A673 (cell line): Measurements from ENCODE around the gene PROSER2. TPM values are rescaled to one million over a fixed set of nuclear protein-coding genes. Genes with fewer than 3 reads are reported as not detected.
A peak's percentile ranks its signal among the peaks of the same experiment; 100 is the strongest.

ENCODE experiments used
- BruUV-seq: library from RNA; stranded (reverse); fragments of 400-500 nt; replicated peaks from 2 replicates; lab custom pipeline; 2021; lab: Mats Ljungman, UMichigan
- CTCF ChIA-PET: fragments of 300-600 bp; sonication (Branson Sonifier 250); formaldehyde crosslinking; loops from one replicate; lab custom pipeline; 2022; ENCODE audit warnings: antibody characterized with exemption; lab: Charles Lee
- POLR2A ChIA-PET: fragments of 300-600 bp; sonication (Branson Sonifier 250); formaldehyde crosslinking; loops from one replicate; lab custom pipeline; 2022; ENCODE audit warnings: antibody characterized with exemption; ENCODE audit not compliant: low non-redundant PET; lab: Charles Lee
- DNase-seq: peaks from one replicate; pipeline ENCODE4 v3.0.0-alpha.2; 2015; ENCODE audit warnings: low spot score
- H3K27ac ChIP-seq: fragments of 200-600 bp; sonication (generic); 2 replicates; pipeline ENCODE4 v1.5.1; 2016; ENCODE audit warnings: mixed run types, low read depth, mild to moderate bottlenecking, mixed read lengths, antibody characterized with exemption, low read length; ENCODE audit not compliant: poor library complexity, severe bottlenecking
- H3K27me3 ChIP-seq: fragments of 200-600 bp; sonication (generic); replicated peaks from 2 replicates; pipeline ENCODE4 v1.6.1; 2017; ENCODE audit warnings: mixed run types, low read depth, mild to moderate bottlenecking, mixed read lengths, antibody characterized with exemption, low read length; ENCODE audit not compliant: insufficient read depth, poor library complexity
- H3K36me3 ChIP-seq: fragments of 200-600 bp; sonication (generic); 2 replicates; pipeline ENCODE4 v1.6.1; 2016; ENCODE audit warnings: mixed run types, mild to moderate bottlenecking, mixed read lengths, antibody characterized with exemption, low read length; ENCODE audit not compliant: insufficient read depth, poor library complexity, severe bottlenecking
- H3K4me1 ChIP-seq: fragments of 200-600 bp; sonication (generic); 2 replicates; pipeline ENCODE4 v1.6.1; 2017; ENCODE audit warnings: mixed run types, mild to moderate bottlenecking, mixed read lengths, antibody characterized with exemption, low read length; ENCODE audit not compliant: insufficient read depth, poor library complexity, severe bottlenecking
- H3K4me3 ChIP-seq: fragments of 200-600 bp; sonication (generic); 2 replicates; pipeline ENCODE4 v1.5.1; 2016; ENCODE audit warnings: low read depth, mixed run types, mild to moderate bottlenecking, mixed read lengths, low read length; ENCODE audit not compliant: poor library complexity, severe bottlenecking
- H3K9me3 ChIP-seq: fragments of 200-600 bp; sonication (generic); 2 replicates; pipeline ENCODE4 v1.6.1; 2016; ENCODE audit warnings: mixed run types, low read depth, mild to moderate bottlenecking, mixed read lengths, antibody characterized with exemption, low read length; ENCODE audit not compliant: poor library complexity, severe bottlenecking
- CTCF ChIP-seq: fragments of 300-800, 200-600 bp; sonication (generic); conservative IDR thresholded peaks from 2 replicates; pipeline ENCODE4 v1.5.1; 2017; ENCODE audit warnings: low read depth, mild to moderate bottlenecking, antibody characterized with exemption, low read length, moderate library complexity, mixed read lengths
- EZH2 ChIP-seq: fragments of 200-600 bp; sonication (generic); IDR thresholded peaks from 2 replicates; pipeline ENCODE4 v1.6.1; 2017; ENCODE audit warnings: borderline replicate concordance, low read depth, mild to moderate bottlenecking, mixed read lengths, antibody characterized with exemption, low read length; ENCODE audit not compliant: poor library complexity, severe bottlenecking
- intact Hi-C: fragments of 100-400 bp; cut with micrococcal nuclease; formaldehyde crosslinking; loops from one replicate; pipeline ENCODE4 v1.10.0; 2022; ENCODE audit not compliant: unreplicated experiment
- total RNA-seq: library from RNA; stranded (reverse); gene quantifications from 2 replicates; pipeline ENCODE4 v1.2.3, GENCODE V29; 2021

PROSER2 gene
- total RNA-seq, 1 experiment from 2014 or later, result 40.4 TPM

GRCh38 chr10:11879387-11880094, 56.4 kb downstream of the PROSER2 start:
- H3K36me3 ChIP-seq, result peaks cover 31% of the 10 kb centered on the region
- DNase-seq, result no peak
- no peak overlapping the region for H3K4me3 ChIP-seq
- no peaks in the 10 kb centered on the region for H3K9me3 ChIP-seq
- intact Hi-C loops, result loop anchor here (10.0 kb wide), 1 partner anchor 85 kb away; no protein-coding TSS in a partner anchor
- peak overlapping the region; percentile 60 for H3K27ac ChIP-seq
- no peaks in the 10 kb centered on the region for H3K27me3 ChIP-seq
- ChIA-PET POLR2A (no interaction called here), CTCF (interaction anchor here (1.0 kb wide), 1 partner anchor 107 kb away, joined by 3 read pairs; no protein-coding TSS in a partner anchor)
- peaks cover 29% of the 10 kb centered on the region for H3K4me1 ChIP-seq
- no TSS peak for BruUV-seq
- TF ChIP-seq EZH2, result no peak
- no peak for TF ChIP-seq CTCF

DNA sequence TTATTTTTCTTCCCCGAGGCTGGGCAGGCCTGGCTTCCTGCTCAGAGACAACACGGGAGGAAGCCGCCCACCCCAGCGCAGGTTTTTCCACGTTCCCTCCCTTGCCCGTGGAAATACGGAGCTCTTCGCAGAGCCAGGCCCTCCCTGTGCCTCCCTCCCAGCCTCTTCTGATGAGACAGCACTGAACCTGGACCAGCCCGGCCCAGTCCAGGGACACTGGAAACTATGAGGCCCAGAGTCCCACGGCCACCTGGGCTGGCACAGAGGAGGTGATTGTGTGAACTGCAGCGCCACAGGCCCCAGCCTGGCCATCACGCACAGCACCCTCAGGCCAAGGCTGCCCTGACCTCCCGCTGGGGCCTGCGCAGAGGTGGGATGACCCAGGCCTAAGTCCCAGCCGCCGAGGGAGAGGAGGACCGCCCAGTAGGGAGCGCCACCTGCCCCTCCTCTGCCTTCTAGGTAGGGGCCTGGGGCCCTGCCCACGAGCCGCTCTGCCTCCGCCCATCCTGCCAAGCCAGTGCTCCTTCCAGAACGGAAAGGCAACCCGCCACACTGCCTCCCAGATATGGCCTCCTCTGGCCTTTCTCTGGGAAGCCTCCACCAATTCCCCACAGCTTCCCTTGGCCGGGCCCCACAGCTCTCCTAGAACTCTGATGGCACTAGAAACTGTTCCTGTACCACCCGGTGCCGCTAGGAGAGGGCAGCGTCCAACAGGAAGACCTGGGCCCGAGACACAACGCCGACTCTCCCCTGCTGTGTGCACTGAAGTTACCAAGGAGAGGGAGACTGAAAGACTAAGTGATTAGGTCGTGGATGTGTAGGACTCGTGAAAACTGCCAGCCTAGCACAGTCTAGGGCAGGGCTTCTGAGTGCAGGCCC, 57.2 kb downstream of the PROSER2 start:
- Histone ChIP-seq H3K27ac (peak overlapping the region; percentile 40), H3K4me1 (peaks cover 21% of the 10 kb centered on the region), H3K4me3 (no peak overlapping the region), H3K27me3 (no peaks in the 10 kb centered on the region), H3K9me3 (no peaks in the 10 kb centered on the region), H3K36me3 (peaks cover 37% of the 10 kb centered on the region)
- TF ChIP-seq EZH2 (no peak), CTCF (0 out of 2 replicates have a peak, but pooled peaks have one; percentile 10)
- ChIA-PET POLR2A (no interaction called here), CTCF (no interaction called here)
- no peak for DNase-seq
- BruUV-seq, result no TSS peak
- intact Hi-C loops, result no loop called here

DNA sequence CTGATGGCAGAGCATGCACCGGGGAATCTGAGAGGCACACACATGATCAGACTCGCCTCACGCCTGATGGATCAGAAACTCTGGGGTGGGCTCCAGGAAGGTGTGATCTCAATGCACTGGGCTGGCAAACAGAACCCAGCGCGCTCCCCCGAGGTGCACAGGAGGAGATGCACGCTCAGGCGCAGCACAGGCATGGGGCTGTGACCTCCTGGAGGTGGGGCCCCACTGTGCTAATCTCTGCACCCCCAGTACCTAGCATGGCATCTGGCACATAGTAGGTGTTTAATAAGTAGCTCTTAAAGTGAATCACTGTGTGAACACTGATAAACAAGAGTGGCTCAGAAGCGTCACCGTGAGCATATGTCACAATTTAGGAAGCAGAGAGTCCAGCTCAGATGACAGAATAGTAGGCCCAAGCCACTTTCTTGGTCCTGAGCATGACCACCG, 57.9 kb downstream of the PROSER2 start:
- intact Hi-C loops, result no loop called here
- no peak overlapping the region for H3K4me3 ChIP-seq
- no TSS peak for BruUV-seq
- H3K9me3 ChIP-seq, result no peaks in the 10 kb centered on the region
- peak overlapping the region; percentile 40 for H3K27ac ChIP-seq
- CTCF ChIA-PET, result no interaction called here
- H3K27me3 ChIP-seq, result no peaks in the 10 kb centered on the region
- peaks cover 38% of the 10 kb centered on the region for H3K36me3 ChIP-seq
- H3K4me1 ChIP-seq, result peaks cover 14% of the 10 kb centered on the region
- DNase-seq, result no peak
- POLR2A ChIA-PET, result no interaction called here
- TF ChIP-seq CTCF, result no peak
- no peak for TF ChIP-seq EZH2
